A673 (cell line): ENCODE data around the gene TRIM72. TPM values are rescaled to one million over a fixed set of nuclear protein-coding genes. Genes with fewer than 3 reads are reported as not detected.

Experiments used
- BruUV-seq: library from RNA; stranded (reverse); fragments of 400-500 nt; replicated peaks from 2 replicates; lab custom pipeline; 2021; lab: Mats Ljungman, UMichigan
- CTCF ChIA-PET: fragments of 300-600 bp; sonication (Branson Sonifier 250); formaldehyde crosslinking; loops from one replicate; lab custom pipeline; 2022; ENCODE audit warnings: antibody characterized with exemption; lab: Charles Lee
- POLR2A ChIA-PET: fragments of 300-600 bp; sonication (Branson Sonifier 250); formaldehyde crosslinking; loops from one replicate; lab custom pipeline; 2022; ENCODE audit warnings: antibody characterized with exemption; ENCODE audit not compliant: low non-redundant PET; lab: Charles Lee
- DNase-seq: peaks from one replicate; pipeline ENCODE4 v3.0.0-alpha.2; 2015; ENCODE audit warnings: low spot score
- H3K27ac ChIP-seq: fragments of 200-600 bp; sonication (generic); 2 replicates; pipeline ENCODE4 v1.5.1; 2016; ENCODE audit warnings: mixed run types, low read depth, mild to moderate bottlenecking, mixed read lengths, antibody characterized with exemption, low read length; ENCODE audit not compliant: poor library complexity, severe bottlenecking
- H3K27me3 ChIP-seq: fragments of 200-600 bp; sonication (generic); replicated peaks from 2 replicates; pipeline ENCODE4 v1.6.1; 2017; ENCODE audit warnings: mixed run types, low read depth, mild to moderate bottlenecking, mixed read lengths, antibody characterized with exemption, low read length; ENCODE audit not compliant: insufficient read depth, poor library complexity
- H3K36me3 ChIP-seq: fragments of 200-600 bp; sonication (generic); 2 replicates; pipeline ENCODE4 v1.6.1; 2016; ENCODE audit warnings: mixed run types, mild to moderate bottlenecking, mixed read lengths, antibody characterized with exemption, low read length; ENCODE audit not compliant: insufficient read depth, poor library complexity, severe bottlenecking
- H3K4me1 ChIP-seq: fragments of 200-600 bp; sonication (generic); 2 replicates; pipeline ENCODE4 v1.6.1; 2017; ENCODE audit warnings: mixed run types, mild to moderate bottlenecking, mixed read lengths, antibody characterized with exemption, low read length; ENCODE audit not compliant: insufficient read depth, poor library complexity, severe bottlenecking
- H3K4me3 ChIP-seq: fragments of 200-600 bp; sonication (generic); 2 replicates; pipeline ENCODE4 v1.5.1; 2016; ENCODE audit warnings: low read depth, mixed run types, mild to moderate bottlenecking, mixed read lengths, low read length; ENCODE audit not compliant: poor library complexity, severe bottlenecking
- H3K9me3 ChIP-seq: fragments of 200-600 bp; sonication (generic); 2 replicates; pipeline ENCODE4 v1.6.1; 2016; ENCODE audit warnings: mixed run types, low read depth, mild to moderate bottlenecking, mixed read lengths, antibody characterized with exemption, low read length; ENCODE audit not compliant: poor library complexity, severe bottlenecking
- CTCF ChIP-seq: fragments of 300-800, 200-600 bp; sonication (generic); conservative IDR thresholded peaks from 2 replicates; pipeline ENCODE4 v1.5.1; 2017; ENCODE audit warnings: low read depth, mild to moderate bottlenecking, antibody characterized with exemption, low read length, moderate library complexity, mixed read lengths
- EZH2 ChIP-seq: fragments of 200-600 bp; sonication (generic); IDR thresholded peaks from 2 replicates; pipeline ENCODE4 v1.6.1; 2017; ENCODE audit warnings: borderline replicate concordance, low read depth, mild to moderate bottlenecking, mixed read lengths, antibody characterized with exemption, low read length; ENCODE audit not compliant: poor library complexity, severe bottlenecking
- intact Hi-C: fragments of 100-400 bp; cut with micrococcal nuclease; formaldehyde crosslinking; loops from one replicate; pipeline ENCODE4 v1.10.0; 2022; ENCODE audit not compliant: unreplicated experiment
- total RNA-seq: library from RNA; stranded (reverse); gene quantifications from 2 replicates; pipeline ENCODE4 v1.2.3, GENCODE V29; 2021

TRIM72 gene
- total RNA-seq, 1 experiment from 2014 or later = 0.04 TPM

- CTCF ChIA-PET = no interaction called here
These were observed 22.1 kb upstream of the TRIM72 start for GRCh38 chr16:31191697-31192428.

GRCh38 chr16:31192856-31193642 is 20.9 kb upstream of the TRIM72 start:
- H3K27ac ChIP-seq = no peak overlapping the region
- TF ChIP-seq CTCF (no peak), EZH2 (no peak)
- DNase-seq = no peak
- H3K9me3 ChIP-seq = no peaks in the 10 kb centered on the region
- no peaks in the 10 kb centered on the region for H3K4me1 ChIP-seq
- ChIA-PET CTCF (no interaction called here), POLR2A (no interaction called here)
- no peak overlapping the region for H3K4me3 ChIP-seq
- no peaks in the 10 kb centered on the region for H3K27me3 ChIP-seq
- BruUV-seq = no TSS peak
- intact Hi-C loops = no loop called here
- H3K36me3 ChIP-seq = peaks cover 90% of the 10 kb centered on the region

More at GRCh38 chr16:31191697-31192428, 22.1 kb upstream of the TRIM72 start:
- H3K36me3 ChIP-seq = peaks cover 100% of the 10 kb centered on the region
- POLR2A ChIA-PET = no interaction called here
- H3K4me1 ChIP-seq = no peaks in the 10 kb centered on the region
- no peak overlapping the region for H3K27ac ChIP-seq
- no peak for DNase-seq
- H3K9me3 ChIP-seq = no peaks in the 10 kb centered on the region
- no TSS peak for BruUV-seq
- H3K4me3 ChIP-seq = no peak overlapping the region
- H3K27me3 ChIP-seq = no peaks in the 10 kb centered on the region
- TF ChIP-seq CTCF = no peak
- no peak for TF ChIP-seq EZH2
- intact Hi-C loops = no loop called here

- no peaks in the 10 kb centered on the region for H3K9me3 ChIP-seq
- H3K27ac ChIP-seq = no peak overlapping the region
- H3K36me3 ChIP-seq = peaks cover 82% of the 10 kb centered on the region
- POLR2A ChIA-PET = no interaction called here
- no peak for DNase-seq
- no peaks in the 10 kb centered on the region for H3K27me3 ChIP-seq
- no peak overlapping the region for H3K4me3 ChIP-seq
- CTCF ChIA-PET = interaction anchor here (0.6 kb wide), 1 partner anchor 211 kb away, joined by 3 read pairs; no protein-coding TSS in a partner anchor
- no peaks in the 10 kb centered on the region for H3K4me1 ChIP-seq
- intact Hi-C loops = no loop called here
- no peak for TF ChIP-seq CTCF
- no peak for TF ChIP-seq EZH2
- no TSS peak for BruUV-seq
These were observed 20.0 kb upstream of the TRIM72 start for GRCh38 chr16:31193874-31194273.
